Activated T-cell treated with anti-CD3 and anti-CD28 coated beads for 1 hour (primary cell): ENCODE data around the gene CELSR1.
"Not testable (repeated sequence)": the region's sequence is repeated elsewhere in the genome, so short reads cannot be mapped to it uniquely, and the experiment has no call there.

Experiments
- DNase-seq: peaks from one replicate; pipeline ENCODE4 v3.0.0-alpha.2; 2020; ENCODE audit warnings: low read depth

The CELSR1 gene

DNA sequence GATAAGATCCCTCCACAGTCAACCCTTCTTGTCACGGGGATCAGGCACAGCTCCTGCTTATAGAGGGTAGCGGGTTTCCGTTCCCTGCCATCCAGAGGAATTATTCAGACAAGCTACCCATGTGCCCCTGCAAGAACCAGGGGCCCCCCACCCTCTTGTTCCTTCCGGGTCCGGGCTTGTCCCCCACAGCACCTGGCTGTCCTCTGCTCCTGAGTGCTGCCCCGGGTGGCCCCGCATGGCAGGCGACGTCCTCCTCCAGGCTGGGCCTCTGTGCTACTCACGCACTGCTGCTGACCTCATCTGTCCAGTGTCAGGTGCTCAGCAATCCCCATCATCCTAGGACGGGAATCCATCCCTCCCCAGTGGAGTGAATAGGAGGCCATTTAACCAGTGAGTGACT, 24.7 kb downstream of the CELSR1 start:
- no peak for DNase-seq

DNA sequence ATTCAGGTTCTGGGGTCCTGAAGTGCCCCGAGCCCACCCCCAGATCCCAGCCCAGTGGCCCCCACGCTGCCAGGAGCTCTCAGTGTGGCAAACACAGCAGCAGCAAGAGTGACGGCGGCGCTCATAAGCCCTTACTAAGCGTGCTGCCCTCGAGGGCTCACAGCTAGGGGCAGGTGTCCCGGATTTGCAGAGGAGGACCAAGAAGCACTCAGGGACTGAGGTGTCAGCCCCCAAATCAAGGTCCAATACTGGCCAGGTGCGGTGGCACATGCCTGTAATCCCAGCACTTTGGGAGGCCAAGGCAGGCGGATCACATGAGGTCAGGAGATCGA, 25.4 kb downstream of the CELSR1 start:
- DNase-seq = no peak

DNA sequence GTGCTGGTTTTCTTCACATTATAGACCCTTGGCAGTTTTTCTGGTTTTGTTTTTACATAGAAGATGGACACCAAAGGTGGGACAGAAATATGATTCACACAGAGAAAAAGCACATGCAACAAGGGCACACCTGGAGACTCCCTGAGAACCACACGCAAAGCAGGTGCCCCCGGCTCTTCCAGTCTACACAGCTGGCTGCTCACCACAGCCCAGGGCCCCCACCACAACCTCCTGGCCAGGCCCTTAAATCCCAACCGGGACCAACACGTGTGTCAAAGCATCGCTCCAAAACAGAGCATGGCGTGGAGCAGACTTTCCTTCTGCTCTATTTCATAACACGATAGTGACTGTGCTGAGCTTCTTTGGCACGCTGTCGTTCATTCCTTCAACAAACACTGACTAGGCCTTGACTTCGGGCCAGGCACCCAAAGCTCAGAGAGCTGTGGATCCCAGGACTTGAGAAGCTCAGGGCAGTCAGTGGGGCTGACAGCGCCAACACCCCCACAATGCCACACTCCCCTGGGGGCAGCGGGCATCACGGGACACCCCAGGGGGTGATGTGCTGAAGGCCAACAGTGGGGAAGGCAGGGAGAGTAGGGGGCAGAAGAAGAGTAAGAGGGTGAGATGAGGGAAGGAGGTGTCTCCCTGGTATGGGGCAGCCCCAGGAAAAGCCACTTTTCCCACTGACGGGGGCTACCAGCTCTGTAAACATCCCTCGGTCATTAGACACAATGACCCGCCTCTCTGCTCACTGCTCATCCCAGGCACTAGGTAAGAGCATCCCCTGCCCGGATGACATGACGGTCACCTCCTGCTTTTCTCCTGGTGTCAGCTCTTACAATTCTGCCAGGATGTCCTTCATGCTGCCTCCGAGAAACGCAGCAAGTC, 26.0 kb downstream of the CELSR1 start:
- no peak for DNase-seq

DNA sequence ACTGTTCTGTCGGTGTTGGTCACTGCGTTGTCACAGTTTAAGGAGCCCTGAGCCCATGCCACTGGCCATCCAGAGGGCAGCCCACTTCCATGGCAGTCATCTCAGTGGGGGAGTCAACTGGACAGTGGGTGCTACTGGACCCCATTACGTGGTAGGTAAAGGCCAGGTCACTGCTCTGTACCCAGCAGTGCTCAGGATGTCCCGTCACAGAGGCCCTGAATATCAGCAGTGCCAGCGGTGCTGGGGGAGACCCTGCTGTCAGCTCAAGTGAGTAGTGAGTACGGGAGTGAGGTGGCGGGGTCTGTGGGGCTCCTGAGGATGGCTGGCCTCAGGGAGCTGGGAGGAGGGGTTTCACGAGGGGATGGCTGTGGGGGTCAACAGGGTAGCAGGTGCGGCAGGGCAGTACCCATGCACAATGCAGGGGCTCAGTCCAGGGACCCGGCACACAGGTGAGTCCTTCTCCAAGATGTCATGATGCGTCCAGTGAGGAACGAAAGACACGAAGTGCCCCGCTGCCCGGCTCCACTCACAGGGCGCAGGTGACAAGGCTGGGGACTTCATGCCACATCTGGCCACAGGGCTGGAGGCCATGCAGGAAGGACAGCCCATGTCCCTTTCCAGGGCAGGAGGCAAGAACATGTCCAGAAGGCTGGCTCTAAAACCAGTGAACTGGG, 27.9 kb downstream of the CELSR1 start:
- DNase-seq = no peak

DNA sequence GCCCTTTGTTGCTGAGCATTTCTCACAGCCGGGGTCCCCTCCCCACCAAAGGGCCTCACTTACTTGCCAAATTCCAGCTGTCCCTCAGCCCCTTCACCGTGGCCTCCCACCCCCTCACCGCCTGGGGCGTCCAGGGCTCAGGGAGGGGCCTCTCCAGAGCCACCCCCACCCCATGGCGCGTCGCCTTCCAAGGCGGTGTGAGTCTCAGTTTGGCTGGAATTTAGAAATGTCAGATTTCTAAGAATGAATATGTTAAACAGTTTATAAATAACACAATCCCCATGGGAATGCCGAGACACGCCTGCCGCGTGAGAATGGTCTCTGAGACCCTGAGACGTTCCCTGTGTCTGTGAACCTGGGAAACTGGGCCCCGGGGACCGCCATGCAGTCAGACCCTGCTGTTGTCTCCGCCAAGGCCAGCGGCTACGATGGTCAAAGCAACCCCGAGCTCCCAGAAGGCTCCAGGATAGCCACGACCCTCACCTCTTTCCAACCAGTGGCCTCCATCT, 28.9 kb downstream of the CELSR1 start:
- DNase-seq = no peak

DNA sequence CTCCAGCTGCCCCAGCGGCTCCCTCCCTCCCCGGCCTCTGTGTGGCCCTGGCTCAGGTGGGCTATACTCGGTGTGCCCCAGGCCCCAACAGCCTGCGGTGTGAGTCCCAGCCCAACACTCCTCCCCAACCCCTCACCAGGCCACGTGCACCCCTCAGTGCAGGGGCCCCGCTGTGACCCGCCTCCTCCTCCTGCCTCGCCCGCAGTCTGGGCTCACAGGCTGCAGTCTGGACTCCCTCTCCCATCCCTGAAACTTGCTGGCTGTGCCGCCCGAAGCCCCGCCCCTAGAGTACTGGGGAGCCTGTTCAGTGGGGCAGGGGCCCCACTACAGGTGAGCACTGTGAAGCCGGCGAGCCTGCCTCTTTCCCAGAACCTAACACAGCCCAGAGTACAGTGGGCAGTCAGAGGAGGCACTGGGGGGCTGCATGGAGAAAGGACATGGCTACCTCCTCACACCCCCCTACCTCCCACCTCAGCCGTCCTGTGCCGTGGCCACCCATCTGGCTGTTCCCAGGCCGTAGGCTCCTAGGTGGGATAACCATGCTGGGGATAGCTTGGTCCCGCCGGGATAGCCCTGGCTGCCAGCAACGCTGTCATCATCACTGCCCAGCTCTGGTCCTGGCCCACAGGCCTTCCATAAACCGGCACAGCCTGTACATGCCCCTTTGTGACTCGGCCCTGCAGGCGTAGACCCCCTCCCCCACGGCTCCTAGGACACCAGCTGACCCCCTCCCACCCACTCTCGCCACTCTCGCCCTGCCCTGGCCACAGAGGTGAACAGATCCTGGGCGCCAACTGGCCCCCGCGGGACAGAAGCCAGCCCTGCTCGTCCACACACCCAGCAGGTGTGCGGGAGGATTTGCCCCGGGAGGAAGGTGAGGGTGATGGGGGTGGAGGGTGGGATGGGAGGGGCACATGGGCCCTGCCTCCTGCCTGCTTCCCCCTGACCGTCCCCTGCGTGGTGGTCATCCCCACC, 29.7 kb downstream of the CELSR1 start:
- no peak for DNase-seq

DNA sequence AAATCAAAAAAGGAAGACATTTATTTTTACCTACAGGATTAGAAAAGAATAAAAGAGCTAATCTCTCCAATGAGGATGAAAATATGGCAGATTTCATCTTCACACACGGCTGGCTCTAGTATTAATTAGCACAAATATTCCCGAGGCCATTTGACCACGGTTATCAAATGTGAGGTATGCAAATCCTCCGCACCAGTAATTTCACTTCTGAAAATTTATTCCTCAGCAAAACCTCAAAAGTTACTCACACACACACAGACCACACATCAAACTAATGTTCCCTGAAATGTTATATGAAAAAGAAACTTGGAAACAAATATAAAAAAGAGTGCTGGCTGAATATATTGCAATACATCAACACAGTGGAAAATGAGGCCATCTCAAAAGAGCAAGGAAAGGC, 32.8 kb downstream of the CELSR1 start:
- no peak for DNase-seq

DNA sequence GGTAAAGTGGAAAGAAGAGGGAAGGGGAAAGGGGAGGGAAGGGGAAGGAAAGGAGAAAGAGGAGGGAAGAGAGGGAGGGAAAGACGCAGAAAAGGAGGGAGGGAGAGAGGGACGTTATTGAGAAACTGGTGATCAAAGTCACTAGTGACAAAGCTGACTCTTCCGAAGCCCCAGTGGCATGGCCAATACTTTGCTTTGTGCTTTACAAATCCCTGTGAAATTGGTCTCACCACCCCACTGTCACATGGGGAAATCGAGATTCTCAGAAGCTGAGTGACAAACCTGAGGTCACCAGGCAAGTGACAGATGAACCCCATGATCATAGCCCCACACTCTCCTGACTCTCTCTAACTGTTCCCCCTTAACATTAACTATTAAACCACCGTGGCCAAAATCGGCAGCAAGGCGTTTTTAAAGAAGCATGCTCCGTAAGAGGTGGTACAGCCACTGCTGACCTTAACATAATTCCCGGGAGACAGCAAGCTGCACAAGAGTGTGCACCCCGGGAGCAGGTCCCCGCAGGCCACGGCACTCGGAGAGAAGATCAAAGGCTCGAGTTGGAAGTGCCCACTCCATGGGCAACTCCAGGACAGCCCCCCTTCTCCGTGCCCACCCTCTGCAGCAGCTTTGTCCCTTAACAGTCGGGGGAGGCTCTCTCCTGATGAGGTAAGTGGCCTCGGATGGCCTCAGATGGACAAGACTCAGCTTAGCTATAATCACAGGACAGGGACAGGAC, 34.8 kb downstream of the CELSR1 start:
- DNase-seq = no peak

DNA sequence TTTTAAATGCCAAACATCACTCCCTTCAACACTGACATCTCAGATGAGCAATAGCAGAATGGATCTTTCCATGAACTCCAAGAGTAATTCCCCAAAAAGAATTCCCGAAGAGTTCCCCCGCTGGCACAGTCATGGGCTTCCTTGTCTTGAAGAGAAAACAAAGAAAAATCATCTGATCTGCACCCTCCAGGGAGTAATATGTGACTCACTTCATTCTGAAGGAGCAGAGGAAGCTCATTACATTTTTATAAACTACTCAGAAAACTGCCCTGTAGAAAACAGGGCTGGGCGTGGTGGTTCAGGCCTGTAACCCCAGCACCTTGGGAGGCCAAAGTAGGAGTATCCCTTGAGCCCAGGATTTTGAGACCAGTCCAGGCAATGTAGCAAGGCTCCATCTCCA, 35.7 kb downstream of the CELSR1 start:
- DNase-seq = no peak

DNA sequence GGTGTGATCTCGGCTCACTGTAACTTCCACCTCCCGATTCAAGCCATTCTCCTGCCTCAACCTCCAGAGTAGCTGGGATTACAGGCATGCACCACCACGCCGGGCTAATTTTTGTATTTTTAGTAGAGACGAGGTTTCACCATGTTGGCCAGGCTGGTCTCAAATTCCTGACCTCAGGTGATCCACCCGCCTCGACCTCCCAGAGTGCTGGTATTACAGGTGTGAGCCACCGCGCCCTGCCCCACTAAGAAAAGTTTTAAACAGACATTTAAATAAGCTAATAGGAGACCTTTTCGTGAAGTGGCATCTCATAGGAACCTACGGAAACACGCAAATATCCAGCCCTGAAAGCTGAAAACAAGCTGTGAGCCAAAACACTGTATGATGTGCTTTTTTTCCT, 36.2 kb downstream of the CELSR1 start:
- DNase-seq = not testable (repeated sequence)

DNA sequence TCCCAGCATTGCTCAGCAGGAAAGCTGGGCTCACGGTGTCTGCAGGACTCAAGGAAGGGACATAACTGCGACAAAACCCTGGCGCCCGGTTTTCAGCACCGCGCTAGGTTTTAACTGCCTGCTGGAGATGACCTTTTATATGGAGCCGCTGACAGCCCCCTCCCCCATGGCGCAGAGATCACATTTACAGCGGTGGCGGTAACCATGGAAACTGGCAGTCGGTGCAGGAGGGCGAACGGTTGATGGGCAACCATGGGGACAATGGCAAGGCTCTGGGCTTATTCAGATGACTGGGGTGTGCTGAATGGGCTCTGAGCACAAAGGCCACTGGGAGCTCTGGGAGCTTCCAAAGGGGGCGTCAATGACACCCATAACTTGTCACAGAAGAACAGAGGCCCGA, 37.2 kb downstream of the CELSR1 start:
- no peak for DNase-seq

DNA sequence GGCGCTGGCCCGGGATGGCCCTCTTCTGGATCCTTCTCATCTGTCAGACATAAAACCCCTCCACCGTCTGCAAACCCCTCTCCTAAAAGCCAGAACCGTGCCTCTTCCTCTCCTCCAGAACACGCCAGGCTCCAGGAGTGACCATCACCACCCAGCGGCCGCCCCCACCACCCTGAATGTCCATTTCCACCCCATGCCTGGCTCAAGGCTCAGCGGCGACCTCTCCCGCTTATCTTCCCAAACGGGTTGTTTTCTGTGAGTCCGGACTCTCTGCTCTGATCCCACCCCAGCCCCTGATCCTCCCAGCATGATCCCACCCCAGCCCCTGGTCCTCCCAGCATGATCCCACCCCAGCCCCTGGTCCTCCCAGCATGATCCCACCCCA, 37.6 kb downstream of the CELSR1 start:
- no peak for DNase-seq

DNA sequence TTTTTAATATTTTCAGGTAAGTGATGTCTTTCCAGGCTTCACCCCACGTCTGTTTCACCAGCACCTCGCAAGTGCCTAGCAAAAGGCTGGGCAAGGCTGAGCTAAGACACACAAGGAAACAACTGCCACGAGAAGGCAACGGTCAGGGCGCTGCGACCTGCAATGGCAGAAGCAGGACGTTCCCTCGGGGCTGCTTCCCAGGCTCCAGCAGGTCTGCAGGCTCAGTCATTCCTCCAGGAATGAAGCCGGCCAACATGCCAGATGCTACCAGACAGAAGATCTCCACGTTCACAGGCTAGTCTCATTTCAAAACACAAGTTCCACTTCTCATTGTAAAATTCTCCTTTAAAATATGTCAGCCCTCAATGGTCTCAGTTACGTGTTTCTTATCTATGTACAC, 45.5 kb downstream of the CELSR1 start:
- DNase-seq = no peak

DNA sequence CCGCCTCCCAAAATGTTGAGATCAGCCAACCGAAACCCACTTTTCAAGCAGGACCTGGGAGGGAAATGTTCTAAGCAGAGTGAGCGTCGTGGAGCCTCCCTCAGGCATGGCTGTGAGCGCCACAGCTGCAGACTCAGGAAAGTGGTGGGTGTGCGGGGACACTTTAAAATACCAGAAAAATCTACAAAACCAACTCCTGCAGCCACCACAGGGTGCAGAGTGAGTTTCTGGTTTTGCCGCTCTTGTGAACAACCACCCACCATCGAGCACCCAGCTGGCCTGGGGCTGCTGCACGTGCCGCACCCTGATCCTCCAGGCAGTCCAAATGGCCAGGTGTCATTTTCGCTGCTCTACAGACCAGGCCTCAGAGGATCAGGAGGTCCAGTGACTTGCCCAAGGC, 46.9 kb downstream of the CELSR1 start:
- no peak for DNase-seq

DNA sequence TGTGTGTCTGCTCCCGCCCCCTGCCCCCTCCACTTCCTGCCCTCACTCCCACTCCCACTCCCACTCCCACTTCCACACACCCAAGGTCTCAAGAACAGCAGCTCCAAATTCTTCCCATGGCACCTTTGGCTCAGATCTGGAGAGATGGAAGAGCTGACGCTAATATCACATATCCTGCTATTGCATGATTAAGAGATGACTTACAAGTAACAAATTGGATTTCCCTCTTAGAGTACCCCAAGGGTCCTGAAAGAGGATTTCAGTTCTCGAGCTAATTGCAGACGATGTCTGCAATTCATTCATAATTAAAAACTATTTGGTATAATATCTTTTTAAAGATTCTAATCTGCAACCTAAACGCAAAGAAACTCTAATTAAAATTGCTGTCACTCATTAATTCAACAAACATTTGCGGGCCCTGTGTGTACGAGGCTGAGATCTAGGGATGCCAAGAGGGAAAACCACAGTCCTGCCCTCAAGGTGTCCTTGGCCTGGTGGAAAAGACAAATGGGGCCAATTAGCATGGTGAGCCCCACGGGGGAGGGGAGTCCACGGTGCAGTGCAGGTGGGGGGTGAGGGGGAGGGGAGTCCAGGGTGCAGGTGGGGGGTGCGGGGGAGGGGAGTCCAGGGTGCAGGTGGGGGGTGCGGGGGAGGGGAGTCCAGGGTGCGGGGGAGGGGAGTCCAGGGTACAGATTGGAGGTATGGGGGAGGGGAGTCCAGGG, 50.3 kb downstream of the CELSR1 start:
- DNase-seq = no peak

DNA sequence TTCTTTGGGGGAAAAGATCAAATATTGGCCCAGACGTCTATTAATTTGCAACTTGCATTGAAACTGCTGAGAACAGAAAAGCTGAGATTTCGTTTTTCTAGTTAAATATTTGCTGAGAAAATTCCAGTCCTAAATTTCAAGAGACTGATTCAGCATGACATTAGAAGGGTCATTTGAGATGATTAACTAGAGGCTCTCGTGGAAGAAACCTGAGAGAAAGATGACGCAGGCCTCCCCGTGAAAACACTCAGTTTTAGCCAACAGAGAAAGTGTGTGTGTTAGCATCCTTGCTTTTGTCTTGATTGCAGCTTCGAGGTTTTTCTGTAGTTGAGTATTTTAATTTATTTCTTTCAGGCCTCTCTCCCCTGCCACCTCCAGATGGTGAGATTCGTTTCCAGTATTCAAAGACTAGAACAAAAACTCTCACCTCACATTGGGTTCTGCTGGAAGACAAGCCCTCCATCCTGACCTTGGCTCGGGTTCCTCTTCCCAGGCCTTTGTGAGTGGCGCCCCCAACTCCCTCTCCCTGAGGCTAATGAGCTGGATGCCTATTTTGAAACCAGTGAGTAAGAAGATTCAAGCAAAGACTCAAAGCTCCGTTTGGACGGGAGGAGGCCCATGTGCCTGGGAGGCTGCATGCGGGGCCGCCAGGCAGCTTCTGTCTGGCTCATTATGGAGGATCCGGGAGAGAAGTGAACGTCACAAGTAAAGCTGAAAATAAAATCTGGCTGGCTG, 52.4 kb downstream of the CELSR1 start:
- DNase-seq = no peak

DNA sequence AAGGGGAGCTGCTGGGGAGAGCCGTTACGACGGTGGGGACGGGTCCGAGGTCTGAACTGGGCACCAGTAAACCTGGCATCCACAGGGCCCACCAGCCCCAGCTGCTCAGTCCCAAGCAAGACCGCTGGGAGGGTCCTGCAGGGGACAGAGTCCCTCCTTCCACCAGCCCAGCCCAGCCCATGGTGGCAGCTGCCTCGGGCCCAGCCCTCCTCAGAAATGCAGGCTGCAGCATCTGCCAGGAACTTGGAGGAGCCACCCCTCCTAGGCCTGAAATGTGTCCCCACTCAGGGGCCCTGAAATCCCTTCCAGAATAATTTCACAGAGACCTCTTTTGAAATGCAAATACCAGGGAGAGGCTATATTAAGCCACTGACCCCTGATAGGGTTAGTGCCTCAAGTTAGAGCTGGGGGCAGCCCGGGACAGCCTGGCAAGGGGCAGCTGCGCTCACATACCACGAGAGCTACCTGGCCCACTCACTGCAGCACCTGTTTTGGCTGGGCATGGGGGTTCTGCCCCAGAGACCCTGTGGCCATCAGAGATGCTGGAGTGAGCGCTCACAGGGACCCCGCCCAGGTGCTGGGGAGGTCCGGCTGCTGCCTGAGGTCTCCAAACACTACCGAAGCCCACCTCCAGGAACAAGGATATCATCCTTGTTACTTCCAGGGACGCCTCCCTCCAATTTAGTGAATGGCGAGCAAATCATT, 53.1 kb downstream of the CELSR1 start:
- DNase-seq = no peak

DNA sequence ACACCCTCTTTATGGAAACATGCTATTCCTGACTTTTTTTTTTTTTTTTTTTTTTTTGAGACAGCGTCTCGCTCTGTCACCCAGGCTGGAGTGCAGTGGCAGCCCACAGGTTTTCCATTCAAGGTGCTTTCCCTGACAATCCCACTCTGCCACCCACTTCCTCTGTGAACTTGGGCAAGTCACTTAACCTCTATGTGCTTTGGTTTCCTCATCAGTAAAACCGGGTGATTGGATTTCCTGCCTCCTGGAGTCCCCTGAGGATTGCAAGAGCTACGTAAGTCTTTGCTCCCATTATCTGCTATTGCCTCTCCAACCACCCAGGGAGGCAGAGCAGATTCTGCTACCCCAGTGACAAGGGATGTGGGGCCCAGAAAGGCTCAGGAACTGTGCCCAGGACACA, 54.1 kb downstream of the CELSR1 start:
- no peak for DNase-seq

DNA sequence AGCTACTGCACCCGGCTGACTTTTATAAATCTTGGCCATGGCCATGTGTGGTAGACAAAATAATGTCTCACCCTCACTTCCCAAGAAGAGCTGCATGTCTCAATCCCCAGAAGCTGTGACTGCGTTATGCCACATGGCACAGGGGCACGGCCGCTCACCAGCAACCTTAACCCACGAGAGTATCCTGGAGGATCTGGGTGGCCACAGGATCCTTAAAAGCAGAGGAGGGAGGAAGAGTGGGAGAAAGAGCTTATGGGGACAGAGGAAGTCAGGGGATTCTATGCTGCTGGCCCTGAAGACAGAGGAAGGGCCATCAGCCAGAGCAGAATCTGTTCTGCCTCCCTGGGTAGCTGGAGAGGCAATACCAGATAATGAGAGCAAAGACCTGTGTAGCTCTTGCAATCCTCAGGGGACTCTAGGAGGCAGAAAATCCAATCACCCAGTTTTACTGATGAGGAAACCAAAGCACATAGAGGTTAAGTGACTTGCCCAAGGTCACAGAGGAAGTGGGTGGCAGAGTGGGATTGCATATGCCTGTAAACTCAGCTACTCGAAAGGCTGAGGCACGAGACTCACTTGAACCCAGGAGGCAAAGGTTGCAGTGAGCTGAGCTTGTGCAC, 55.3 kb downstream of the CELSR1 start:
- DNase-seq = no peak
